Endothelial cell of umbilical vein (primary cell): ENCODE measurements around the gene BTAF1. TPM values are rescaled to one million over a fixed set of nuclear protein-coding genes. Genes with fewer than 3 reads are reported as not detected.

Experiments used
- BruUV-seq: library from RNA; stranded (reverse); fragments of 400-500 nt; replicated peaks from 2 replicates; lab custom pipeline; 2021; lab: Mats Ljungman, UMichigan
- CTCF ChIA-PET: fragments of 300-600, 350-600 bp; sonication (Branson Sonifier 250); formaldehyde crosslinking; loops from one replicate; lab custom pipeline; 2021; ENCODE audit warnings: antibody characterized with exemption, inconsistent platforms; lab: Charles Lee
- POLR2A ChIA-PET: fragments of 300-600, 350-600 bp; sonication (Branson Sonifier 250); formaldehyde crosslinking; loops from one replicate; lab custom pipeline; 2021; ENCODE audit warnings: antibody characterized with exemption, inconsistent platforms; lab: Charles Lee
- DNase-seq: peaks from one replicate; pipeline ENCODE4 v3.0.0-alpha.2; 2011; ENCODE audit warnings: low read depth, low spot score
- FAIRE-seq: peaks from 2 replicates; lab custom pipeline; 2011; peaks lifted over from hg19 to GRCh38; lab: Jason Lieb, UNC
- H2AFZ ChIP-seq: 2 replicates; pipeline ENCODE4 v1.6.0; 2012; ENCODE audit warnings: low read depth, low read length, control low read depth, inconsistent platforms
- H3K27ac ChIP-seq: 2 replicates; pipeline ENCODE4 v1.5.1; 2011; ENCODE audit warnings: low read depth, mild to moderate bottlenecking, control low read depth, low read length, moderate library complexity; ENCODE audit not compliant: insufficient read depth
- H3K27me3 ChIP-seq, 2 experiments: 2 replicates each; pipeline versions ENCODE4 v1.6.0 to v1.6.1; 2011; ENCODE audit warnings: low read length in 2 of 2, mixed read lengths in 1 of 2; ENCODE audit not compliant: control insufficient read depth in 2 of 2, insufficient read depth in 2 of 2
- H3K36me3 ChIP-seq, 2 experiments: 2 replicates in 1 of 2; 3 replicates in 1 of 2; pipeline ENCODE4 v1.5.1; 2011; ENCODE audit warnings: low read length in 2 of 2, mild to moderate bottlenecking in 1 of 2, moderate library complexity in 1 of 2; ENCODE audit not compliant: control insufficient read depth in 2 of 2, insufficient read depth in 2 of 2; ENCODE audit errors: extremely low read depth in 1 of 2
- H3K4me1 ChIP-seq: 3 replicates; pipeline ENCODE4 v1.5.1; 2011; ENCODE audit warnings: mild to moderate bottlenecking, low read length; ENCODE audit not compliant: control insufficient read depth, insufficient read depth; ENCODE audit errors: extremely low read depth
- H3K4me2 ChIP-seq: 2 replicates; pipeline ENCODE4 v1.6.1; 2011; ENCODE audit warnings: low read length, control low read depth, mixed read lengths; ENCODE audit not compliant: insufficient read depth
- H3K4me3 ChIP-seq, 3 experiments: fragments of 200-600 bp in 1 of 3; sonication (generic), shearing (Covaris generic) in 1 of 3; replicated peaks in 1 of 3; 2 replicates each; pipeline ENCODE4 v1.5.1; 2011 to 2016; ENCODE audit warnings: control low read depth in 3 of 3, low read length in 3 of 3, mild to moderate bottlenecking in 2 of 3, inconsistent platforms in 1 of 3, low read depth in 1 of 3, moderate library complexity in 1 of 3; ENCODE audit not compliant: insufficient read depth in 1 of 3
- H3K79me2 ChIP-seq: 2 replicates; pipeline ENCODE4 v1.6.0; 2012; ENCODE audit warnings: low read length, inconsistent platforms; ENCODE audit not compliant: control insufficient read depth, insufficient read depth
- H3K9ac ChIP-seq: replicated peaks from 2 replicates; pipeline ENCODE3; 2011; ENCODE audit warnings: low read length, control low read depth; ENCODE audit not compliant: insufficient read depth; ENCODE audit errors: extremely low read depth
- H3K9me1 ChIP-seq: replicated peaks from 3 replicates; pipeline ENCODE4 v1.6.0; 2011; ENCODE audit warnings: mild to moderate bottlenecking, low read length; ENCODE audit not compliant: control insufficient read depth, insufficient read depth; ENCODE audit errors: extremely low read depth
- H3K9me3 ChIP-seq: replicated peaks from 2 replicates; pipeline ENCODE4 v1.5.1; 2012; ENCODE audit warnings: low read length, inconsistent platforms; ENCODE audit not compliant: control insufficient read depth, insufficient read depth
- H4K20me1 ChIP-seq: replicated peaks from 2 replicates; pipeline ENCODE3; 2011; ENCODE audit warnings: mild to moderate bottlenecking, low read length; ENCODE audit not compliant: control insufficient read depth, insufficient read depth; ENCODE audit errors: extremely low read depth
- EZH2 ChIP-seq: IDR thresholded peaks from 2 replicates; pipeline ENCODE4 v1.6.1; 2012; ENCODE audit warnings: borderline replicate concordance, low read depth, mild to moderate bottlenecking, moderate library complexity, low read length, inconsistent platforms; ENCODE audit not compliant: severe bottlenecking
- FOS ChIP-seq: IDR thresholded peaks from 2 replicates; pipeline ENCODE4 v1.6.1; 2011; ENCODE audit warnings: mild to moderate bottlenecking, low read length, moderate library complexity, borderline replicate concordance; ENCODE audit not compliant: insufficient read depth
- GATA2 ChIP-seq: IDR thresholded peaks from 2 replicates; pipeline ENCODE4 v1.7.0; 2011; ENCODE audit warnings: low read depth, mild to moderate bottlenecking, moderate library complexity, mixed read lengths, low read length; ENCODE audit not compliant: insufficient read length, insufficient read depth
- JUN ChIP-seq: IDR thresholded peaks from 2 replicates; pipeline ENCODE4 v1.6.1; 2011; ENCODE audit warnings: borderline replicate concordance, low read depth; ENCODE audit not compliant: insufficient read length, insufficient read depth
- MYC ChIP-seq: IDR thresholded peaks from one replicate; pipeline ENCODE4 v1.6.1; 2011; ENCODE audit warnings: mild to moderate bottlenecking, low read depth, low read length
- POLR2A ChIP-seq: IDR thresholded peaks from 2 replicates; pipeline ENCODE4 v1.6.1; 2012; ENCODE audit warnings: low read depth, mild to moderate bottlenecking, control low read depth, low read length
- POLR2AphosphoS5 ChIP-seq: IDR thresholded peaks from 2 replicates; pipeline ENCODE4 v1.6.1; 2012; ENCODE audit warnings: low read depth, mild to moderate bottlenecking, control low read depth, low read length, moderate library complexity; ENCODE audit not compliant: insufficient read depth
- dilution Hi-C: fragments of 300-500 bp; cut with MboI; formaldehyde crosslinking; loops from one replicate; pipeline ENCODE4 v1.15.0; 2019; ENCODE audit warnings: low sequenced_read_pairs; ENCODE audit not compliant: extremely low pct_ligation_motif_present
- intact Hi-C: fragments of 100-400 bp; cut with micrococcal nuclease; formaldehyde crosslinking; loops from one replicate; pipeline ENCODE4 v1.10.0; 2022
- polyA plus RNA-seq, 4 experiments: library from polyadenylated mRNA; depleted of rRNA in 3 of 4; stranded (reverse) in 3 of 4; unstranded in 1 of 4; fragments of >200 nt; gene quantifications; 2 replicates each; pipeline versions ENCODE4 v1.2.1 to v1.2.3, GENCODE V29; 2011 to 2012; ENCODE audit warnings: missing spikeins in 1 of 4
- total RNA-seq: library from RNA; stranded (reverse); gene quantifications from 2 replicates; pipeline ENCODE4 v1.2.3, GENCODE V29; 2021
- TF ChIP-seq, protein P1 (sequence below): IDR thresholded peaks from 2 replicates; pipeline ENCODE4 v1.6.1; 2011; ENCODE audit not compliant: insufficient read depth, insufficient read length
- TF ChIP-seq, protein P2 (sequence below), 2 donors: IDR thresholded peaks; 1 replicate in 1 of 2; 2 replicates in 1 of 2; pipeline ENCODE4 v1.5.1; 2011; ENCODE audit warnings: low read length in 2 of 2, mild to moderate bottlenecking in 2 of 2, moderate library complexity in 2 of 2, control low read depth in 1 of 2, inconsistent platforms in 1 of 2, low read depth in 1 of 2; ENCODE audit not compliant: insufficient read depth in 1 of 2; ENCODE audit errors: extremely low read depth in 1 of 2

The BTAF1 gene
- total and polyA plus RNA-seq, 2 donors (not counting 3 experiments of a cell fraction or from before 2014, with no cell fraction given): 9.9 to 23.1 TPM

DNA sequence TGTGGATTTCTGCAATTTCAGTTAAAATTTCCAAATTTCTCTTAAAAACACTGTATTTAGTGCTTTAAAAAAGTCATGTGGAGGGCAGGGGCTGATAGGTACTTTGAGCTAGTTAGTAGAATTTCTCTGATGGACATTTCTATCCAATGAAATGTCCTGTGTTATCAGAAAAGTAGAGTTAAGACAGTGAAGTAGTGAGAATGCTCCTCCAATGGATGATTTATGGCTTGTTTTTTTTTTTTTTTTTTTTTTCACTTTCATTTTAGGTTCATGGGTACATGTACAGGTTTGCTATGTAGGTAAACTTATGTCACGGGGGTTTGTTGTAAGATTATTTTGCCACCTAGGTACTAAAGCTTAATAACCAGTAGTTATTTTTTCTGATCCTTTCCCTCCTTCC lies 55.0 kb downstream of the BTAF1 start:
- no TSS peak for BruUV-seq
- dilution Hi-C loops (no loop called here), intact Hi-C loops (no loop called here)
- Histone ChIP-seq H3K9ac (no peak overlapping the region), H3K9me1 (no peaks in the 10 kb centered on the region), H3K4me2 (no peak overlapping the region), H4K20me1 (no peaks in the 10 kb centered on the region), H3K27me3 (no peaks in the 10 kb centered on the region), H3K36me3 (peaks cover 4 to 12% of the 10 kb centered on the region in 2 experiments), H3K4me1 (peaks cover 17% of the 10 kb centered on the region), H3K4me3 (no peak overlapping the region), H3K27ac (no peak overlapping the region), H3K9me3 (no peaks in the 10 kb centered on the region), H2AFZ (no peak overlapping the region), H3K79me2 (no peaks in the 10 kb centered on the region)
- FAIRE-seq (no peak), DNase-seq (no peak)
- POLR2A ChIA-PET: no interaction called here
- TF ChIP-seq GATA2 (no peak), POLR2AphosphoS5 (no peak), JUN (no peak), FOS (no peak), POLR2A (no peak), EZH2 (no peak), MYC (no peak)
- TF ChIP-seq, protein P1, sequence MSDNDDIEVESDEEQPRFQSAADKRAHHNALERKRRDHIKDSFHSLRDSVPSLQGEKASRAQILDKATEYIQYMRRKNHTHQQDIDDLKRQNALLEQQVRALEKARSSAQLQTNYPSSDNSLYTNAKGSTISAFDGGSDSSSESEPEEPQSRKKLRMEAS: no peak
- TF ChIP-seq, protein P2, sequence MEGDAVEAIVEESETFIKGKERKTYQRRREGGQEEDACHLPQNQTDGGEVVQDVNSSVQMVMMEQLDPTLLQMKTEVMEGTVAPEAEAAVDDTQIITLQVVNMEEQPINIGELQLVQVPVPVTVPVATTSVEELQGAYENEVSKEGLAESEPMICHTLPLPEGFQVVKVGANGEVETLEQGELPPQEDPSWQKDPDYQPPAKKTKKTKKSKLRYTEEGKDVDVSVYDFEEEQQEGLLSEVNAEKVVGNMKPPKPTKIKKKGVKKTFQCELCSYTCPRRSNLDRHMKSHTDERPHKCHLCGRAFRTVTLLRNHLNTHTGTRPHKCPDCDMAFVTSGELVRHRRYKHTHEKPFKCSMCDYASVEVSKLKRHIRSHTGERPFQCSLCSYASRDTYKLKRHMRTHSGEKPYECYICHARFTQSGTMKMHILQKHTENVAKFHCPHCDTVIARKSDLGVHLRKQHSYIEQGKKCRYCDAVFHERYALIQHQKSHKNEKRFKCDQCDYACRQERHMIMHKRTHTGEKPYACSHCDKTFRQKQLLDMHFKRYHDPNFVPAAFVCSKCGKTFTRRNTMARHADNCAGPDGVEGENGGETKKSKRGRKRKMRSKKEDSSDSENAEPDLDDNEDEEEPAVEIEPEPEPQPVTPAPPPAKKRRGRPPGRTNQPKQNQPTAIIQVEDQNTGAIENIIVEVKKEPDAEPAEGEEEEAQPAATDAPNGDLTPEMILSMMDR (IDR thresholded peaks at IDR 0.05; ENCODE audit: extremely low read depth in 1 of 2, insufficient read depth in 1 of 2, low read depth in 1 of 2, low read length in 2 of 2): no peak
- CTCF ChIA-PET: interaction anchor here (1.2 kb wide), 1 partner anchor 66 kb away, joined by 3 read pairs; no protein-coding TSS in a partner anchor
